Esophagus muscularis mucosa (tissue), 4 donors: ENCODE results near the gene SEMA5B. TPM values are rescaled to one million over a fixed set of nuclear protein-coding genes. Genes with fewer than 3 reads are reported as not detected.

Experiments used
- DNase-seq: peaks from one replicate; pipeline ENCODE4 v3.0.0-alpha.2; 2017; ENCODE audit errors: extremely low spot score
- H3K27ac ChIP-seq, 4 donors: fragments of 200-600 bp; sonication (generic); replicated peaks in 1 of 4; 1 replicate in 3 of 4; 2 replicates in 1 of 4; pipeline ENCODE4 v1.5.1; 2016 to 2019; ENCODE audit warnings: mild to moderate bottlenecking in 1 of 4
- H3K27me3 ChIP-seq, 4 donors: fragments of 200-600 bp; sonication (generic); one replicate each; pipeline versions ENCODE4 v1.5.1 to v1.6.0; 2016 to 2019
- H3K36me3 ChIP-seq, 4 donors: fragments of 200-600 bp; sonication (generic); one replicate each; pipeline ENCODE4 v1.5.1; 2016 to 2019
- H3K4me1 ChIP-seq, 4 donors: fragments of 200-600 bp; sonication (generic); one replicate each; pipeline ENCODE4 v1.5.1; 2016 to 2019
- H3K4me3 ChIP-seq, 4 donors: fragments of 200-600 bp; sonication (generic); 1 replicate in 2 of 4; 2 replicates in 2 of 4; pipeline ENCODE4 v1.5.1; 2016 to 2019; ENCODE audit warnings: mild to moderate bottlenecking in 4 of 4, moderate library complexity in 1 of 4
- H3K9me3 ChIP-seq, 4 donors: fragments of 200-600 bp; sonication (generic); 1 replicate in 3 of 4; 2 replicates in 1 of 4; pipeline ENCODE4 v1.5.1; 2016 to 2019
- EP300 ChIP-seq: sonication (generic); formaldehyde crosslinking; IDR thresholded peaks from one replicate; pipeline ENCODE4 v1.6.1; 2017; ENCODE audit warnings: antibody characterized with exemption
- POLR2A ChIP-seq: fragments of 450-650 bp; IDR thresholded peaks from one replicate; pipeline ENCODE4 v1.6.1; 2017; ENCODE audit warnings: antibody characterized with exemption, moderate library complexity, mild to moderate bottlenecking, low read depth
- POLR2AphosphoS5 ChIP-seq, 2 donors: sonication (generic); formaldehyde crosslinking; IDR thresholded peaks; one replicate each; pipeline ENCODE4 v1.6.1; 2017; ENCODE audit warnings: antibody characterized with exemption in 2 of 2
- WGBS: methylation state at CpG from one replicate; pipeline ENCODE4 v1.1.5; 2018; 5-methylcytosine and 5-hydroxymethylcytosine counted together
- intact Hi-C: fragments of 100-400 bp; cut with DNase I; formaldehyde crosslinking; loops from one replicate; pipeline ENCODE4 v1.15.1; 2023
- total RNA-seq, 4 donors: library from RNA; depleted of rRNA; stranded (reverse); fragments of >200 nt; gene quantifications; one replicate each; pipeline versions ENCODE4 v1.1.0 to v1.2.1, GENCODE V29; 2016
- TF ChIP-seq, protein P1 (sequence below), 3 experiments: fragments of 200-600 bp in 2 of 3; fragments of 450-650 bp in 1 of 3; sonication (generic) in 2 of 3; IDR thresholded peaks; one replicate each; pipeline ENCODE4 v1.5.1; 2017 to 2019; ENCODE audit warnings: antibody characterized with exemption in 3 of 3, mild to moderate bottlenecking in 2 of 3, moderate library complexity in 1 of 3

SEMA5B gene
- total RNA-seq, 4 donors from 2014 or later = under 0.01 to 1.6 (median 0.34) TPM

DNA sequence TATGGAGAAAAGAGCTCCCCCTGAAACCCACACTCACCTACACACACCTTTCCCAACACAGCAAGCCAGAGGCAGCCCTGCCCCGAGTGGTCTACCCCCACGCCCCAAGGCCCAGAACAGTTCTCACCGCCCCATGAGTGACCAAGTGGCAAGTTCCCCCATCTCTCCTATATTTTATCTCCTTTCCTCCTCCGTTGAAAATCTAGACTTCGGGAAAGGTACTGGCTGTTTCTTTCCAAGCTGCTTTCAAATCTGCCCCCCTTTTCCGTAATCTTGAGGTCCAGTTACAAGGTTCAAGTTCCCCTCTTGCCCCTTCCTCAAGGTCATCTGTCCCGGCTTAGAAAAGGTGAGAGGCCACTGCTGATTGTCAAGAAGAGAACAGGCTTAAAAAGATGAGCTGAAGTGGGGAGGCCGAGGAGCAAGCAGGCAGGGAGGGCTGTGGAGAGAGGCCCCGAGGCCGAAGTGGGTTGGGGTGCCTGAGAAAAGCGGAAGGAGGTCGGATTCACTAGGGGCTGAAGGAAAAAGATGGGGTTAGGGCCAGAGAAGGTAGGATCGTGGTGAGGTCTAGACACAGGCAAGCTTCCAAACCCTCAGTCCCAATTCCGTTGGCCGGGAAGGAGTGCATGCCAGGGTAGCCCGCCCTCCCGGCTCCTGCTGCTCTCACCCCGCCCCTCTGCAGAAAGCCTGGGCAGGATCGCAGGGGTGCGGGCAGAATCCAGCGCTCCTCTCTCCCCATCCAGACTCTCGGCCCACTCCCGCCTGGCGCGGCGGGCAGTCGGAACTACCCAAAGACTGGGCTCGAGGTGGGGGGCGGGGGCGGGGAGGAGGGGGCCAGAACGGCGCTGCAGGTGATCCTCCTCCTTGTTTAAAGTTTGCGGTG, 1.7 kb downstream of the SEMA5B start:
- 40% methylated on average over 21 of the region's 33 CpGs for WGBS
- no peak for TF ChIP-seq POLR2A
- TF ChIP-seq, protein P1, sequence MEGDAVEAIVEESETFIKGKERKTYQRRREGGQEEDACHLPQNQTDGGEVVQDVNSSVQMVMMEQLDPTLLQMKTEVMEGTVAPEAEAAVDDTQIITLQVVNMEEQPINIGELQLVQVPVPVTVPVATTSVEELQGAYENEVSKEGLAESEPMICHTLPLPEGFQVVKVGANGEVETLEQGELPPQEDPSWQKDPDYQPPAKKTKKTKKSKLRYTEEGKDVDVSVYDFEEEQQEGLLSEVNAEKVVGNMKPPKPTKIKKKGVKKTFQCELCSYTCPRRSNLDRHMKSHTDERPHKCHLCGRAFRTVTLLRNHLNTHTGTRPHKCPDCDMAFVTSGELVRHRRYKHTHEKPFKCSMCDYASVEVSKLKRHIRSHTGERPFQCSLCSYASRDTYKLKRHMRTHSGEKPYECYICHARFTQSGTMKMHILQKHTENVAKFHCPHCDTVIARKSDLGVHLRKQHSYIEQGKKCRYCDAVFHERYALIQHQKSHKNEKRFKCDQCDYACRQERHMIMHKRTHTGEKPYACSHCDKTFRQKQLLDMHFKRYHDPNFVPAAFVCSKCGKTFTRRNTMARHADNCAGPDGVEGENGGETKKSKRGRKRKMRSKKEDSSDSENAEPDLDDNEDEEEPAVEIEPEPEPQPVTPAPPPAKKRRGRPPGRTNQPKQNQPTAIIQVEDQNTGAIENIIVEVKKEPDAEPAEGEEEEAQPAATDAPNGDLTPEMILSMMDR (IDR thresholded peaks at IDR 0.05) = no peak
- TF ChIP-seq POLR2AphosphoS5 (IDR thresholded peaks at IDR 0.05) = no peak
- TF ChIP-seq EP300 = no peak
- Histone ChIP-seq H3K27me3 (peaks cover 0 to 46% (median 12%) of the 10 kb centered on the region in 4 donors), H3K4me3 (peak overlapping the region; percentile 56 to 64 (median 62)), H3K27ac (no peak overlapping the region), H3K36me3 (no peaks in the 10 kb centered on the region), H3K4me1 (peaks cover 26 to 35% (median 34%) of the 10 kb centered on the region in 4 donors), H3K9me3 (no peaks in the 10 kb centered on the region)
- DNase-seq = no peak
- intact Hi-C loops = loop anchor here (2.0 kb wide), 1 partner anchor 83 kb away; no protein-coding TSS in a partner anchor

DNA sequence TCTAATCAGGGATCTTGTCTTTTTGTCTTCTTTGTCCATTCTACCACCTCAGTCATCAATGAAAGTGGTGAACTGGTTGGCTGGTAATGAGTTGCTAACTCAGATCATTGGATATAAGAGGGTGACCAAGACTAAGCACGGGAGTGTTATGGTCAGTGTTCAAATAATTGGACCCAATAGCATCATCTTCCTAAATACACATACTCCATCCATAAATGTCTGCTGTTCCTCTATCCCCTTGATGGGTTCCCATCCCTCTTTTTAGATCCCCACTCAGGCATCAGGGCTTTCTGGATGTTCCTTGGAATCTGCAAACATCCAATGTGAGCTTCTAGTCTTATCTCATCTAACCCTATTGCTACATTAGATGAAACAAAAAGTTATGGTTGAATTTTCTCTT, 3.5 kb downstream of the SEMA5B start:
- H3K27ac ChIP-seq = no peak overlapping the region
- H3K36me3 ChIP-seq = no peaks in the 10 kb centered on the region
- H3K4me1 ChIP-seq = peaks cover 26 to 32% (median 32%) of the 10 kb centered on the region in 4 donors
- 86% methylated on average over 1 of the region's 1 CpG for WGBS
- no peak overlapping the region for H3K4me3 ChIP-seq
- no peak for DNase-seq
- no peak for TF ChIP-seq POLR2AphosphoS5 (IDR thresholded peaks at IDR 0.05)
- TF ChIP-seq POLR2A = no peak
- no peak for TF ChIP-seq EP300
- TF ChIP-seq, protein P1 (IDR thresholded peaks at IDR 0.05) = no peak
- H3K9me3 ChIP-seq = no peaks in the 10 kb centered on the region
- intact Hi-C loops = no loop called here
- peaks cover 0 to 28% (median 9%) of the 10 kb centered on the region in 4 donors for H3K27me3 ChIP-seq

DNA sequence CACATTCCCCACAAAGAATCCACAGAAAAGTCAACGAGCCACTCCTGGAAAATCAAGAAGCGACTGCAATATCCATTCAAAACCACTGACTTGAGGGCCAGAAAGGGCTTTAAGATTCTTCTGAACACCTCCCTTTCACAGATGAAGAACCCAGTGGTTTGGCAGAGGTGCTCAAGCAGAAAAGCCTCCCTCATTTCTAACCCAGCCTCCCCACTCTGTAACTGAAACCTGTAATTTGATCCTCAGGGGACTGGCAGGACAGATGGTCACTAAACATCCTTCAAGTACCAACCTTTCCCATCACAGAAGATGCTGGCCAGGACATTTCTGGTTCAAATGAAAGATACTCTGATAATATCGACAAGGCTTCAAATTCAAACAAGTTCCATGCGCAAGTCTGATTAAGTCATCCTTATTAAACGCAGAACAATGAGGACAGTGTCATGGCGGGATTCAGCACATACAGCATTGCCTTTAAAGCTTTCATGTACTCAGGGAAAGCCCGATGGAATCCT, 5.5 kb downstream of the SEMA5B start:
- DNase-seq = no peak
- WGBS = 85% methylated on average over 7 of the region's 7 CpGs
- intact Hi-C loops = no loop called here

DNA sequence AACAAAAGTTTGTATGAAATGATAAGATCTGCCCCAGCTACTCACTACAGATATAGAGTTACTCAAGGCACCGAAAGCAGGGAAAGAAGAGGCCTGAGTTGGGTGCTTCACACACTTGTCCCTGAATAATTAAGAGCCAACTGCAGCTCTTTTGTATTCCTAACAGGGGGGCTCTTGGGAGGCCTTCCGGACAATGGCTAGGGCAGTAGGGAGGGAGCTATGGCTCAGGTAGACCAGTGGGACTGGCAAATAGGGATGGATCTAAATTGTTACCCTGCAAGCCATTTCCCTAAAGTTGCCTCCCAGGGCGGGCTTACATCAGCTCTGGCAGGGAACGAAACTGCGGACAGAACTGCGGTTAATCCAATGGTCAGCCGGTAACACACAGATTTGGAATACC, 6.2 kb downstream of the SEMA5B start:
- Histone ChIP-seq H3K4me3 (no peak overlapping the region), H3K36me3 (no peaks in the 10 kb centered on the region), H3K4me1 (peaks cover 4 to 6% (median 5%) of the 10 kb centered on the region in 4 donors), H3K9me3 (no peaks in the 10 kb centered on the region), H3K27me3 (peaks cover 0 to 8% (median 2%) of the 10 kb centered on the region in 4 donors), H3K27ac (no peak overlapping the region)
- 93% methylated on average over 7 of the region's 7 CpGs for WGBS
- no peak for DNase-seq
- intact Hi-C loops = no loop called here
- TF ChIP-seq POLR2AphosphoS5 (IDR thresholded peaks at IDR 0.05) = no peak
- no peak for TF ChIP-seq EP300
- TF ChIP-seq, protein P1 (IDR thresholded peaks at IDR 0.05) = no peak
- TF ChIP-seq POLR2A = no peak

More for the DNA sequence above, 5.5 kb downstream of the SEMA5B start:
- Histone ChIP-seq H3K27me3 (peaks cover 0 to 15% (median 4%) of the 10 kb centered on the region in 4 donors), H3K9me3 (no peaks in the 10 kb centered on the region), H3K4me3 (no peak overlapping the region), H3K36me3 (no peaks in the 10 kb centered on the region), H3K27ac (no peak overlapping the region), H3K4me1 (peaks cover 11 to 12% (median 12%) of the 10 kb centered on the region in 4 donors)
- TF ChIP-seq, protein P1 (IDR thresholded peaks at IDR 0.05) = no peak
- TF ChIP-seq POLR2A = no peak
- no peak for TF ChIP-seq EP300
- no peak for TF ChIP-seq POLR2AphosphoS5 (IDR thresholded peaks at IDR 0.05)
